Stimulated activated naive CD4-positive, alpha-beta T cell treated with Interleukin-2 at 50 U/mL for 16 hours (primary cell): ENCODE measurements around the gene TBC1D8.

Experiments used
- DNase-seq: peaks from one replicate; lab custom pipeline; 2025; lab: John Stamatoyannopoulos, UW

TBC1D8 gene

DNA sequence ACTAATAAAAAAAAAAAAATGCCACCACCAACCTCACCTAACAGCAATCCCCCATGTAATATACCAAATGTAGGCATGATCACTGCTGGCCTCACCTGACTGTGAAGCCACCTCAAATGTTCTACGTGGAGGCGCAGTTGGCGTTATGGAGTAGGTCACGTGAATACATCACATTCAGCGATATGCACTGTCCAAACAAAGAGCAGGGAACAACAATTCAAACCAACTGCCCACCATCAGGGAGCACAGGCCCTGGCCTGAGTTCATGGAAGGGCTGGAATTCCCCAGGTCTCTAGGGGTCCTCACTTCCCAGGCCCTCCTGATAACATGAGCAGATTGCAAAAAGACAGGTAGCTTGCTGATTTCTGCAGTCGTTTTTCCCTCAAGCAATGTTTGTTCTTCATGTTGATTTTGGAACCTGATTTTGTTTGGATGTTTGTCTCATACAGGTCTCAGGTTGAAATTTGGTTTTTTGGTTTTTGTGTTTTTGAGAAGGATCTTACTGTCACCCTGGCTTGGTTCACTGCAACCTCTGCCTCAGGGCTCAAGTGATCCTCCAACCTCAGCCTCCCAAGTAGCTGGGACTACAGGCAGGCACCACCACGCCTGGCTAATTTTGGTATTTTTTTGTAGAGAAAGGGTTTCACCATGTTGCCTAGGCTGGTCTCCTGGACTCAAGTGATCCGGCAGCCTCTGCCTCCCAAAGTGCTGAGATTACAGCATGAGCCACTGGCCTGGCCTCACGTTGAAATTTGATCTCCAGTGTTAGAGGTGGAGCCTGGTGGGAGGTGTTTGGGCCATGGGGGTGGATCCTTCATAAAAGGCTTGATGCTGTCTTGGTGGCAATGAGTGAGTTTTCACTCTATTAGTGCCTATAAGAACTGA, 15.5 kb downstream of the TBC1D8 start:
- DNase-seq = no peak

DNA sequence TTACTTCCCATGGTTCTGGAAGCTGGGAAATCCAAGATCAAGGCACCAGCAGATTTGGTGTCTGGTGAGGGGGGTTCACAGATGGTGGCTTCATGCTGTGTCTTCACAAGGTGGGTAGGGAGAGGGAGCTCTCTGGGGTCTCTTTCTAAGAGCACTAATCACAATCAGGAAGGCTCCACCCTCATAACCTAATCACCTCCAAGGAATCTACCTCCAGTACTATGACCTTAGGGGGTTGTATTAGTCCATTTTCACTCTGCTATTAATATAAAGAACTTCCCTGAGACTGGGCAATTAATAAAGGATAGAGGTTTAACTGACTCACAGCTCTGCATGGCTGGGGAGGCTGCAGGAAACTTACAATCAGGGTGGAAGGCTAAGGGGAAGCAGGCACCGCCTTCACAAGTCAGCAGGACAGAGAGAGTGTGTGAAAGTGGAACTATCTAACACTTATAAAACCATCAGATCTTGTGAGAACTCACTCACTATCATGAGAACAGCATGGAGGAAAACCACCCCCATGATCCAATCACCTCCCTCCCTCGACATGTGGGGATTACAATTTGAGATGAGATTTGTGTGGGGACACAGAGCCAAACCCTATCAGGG, 17.6 kb downstream of the TBC1D8 start:
- DNase-seq = no peak

GRCh38 chr2:101132202-101132601, 19.0 kb downstream of the TBC1D8 start:
- no peak for DNase-seq

- no peak for DNase-seq
These were observed 21.1 kb downstream of the TBC1D8 start for GRCh38 chr2:101130081-101130480.

GRCh38 chr2:101127319-101128056, 23.7 kb downstream of the TBC1D8 start:
- DNase-seq = no peak

- DNase-seq = no peak
These were observed 25.4 kb downstream of the TBC1D8 start for GRCh38 chr2:101125808-101126207.

DNA sequence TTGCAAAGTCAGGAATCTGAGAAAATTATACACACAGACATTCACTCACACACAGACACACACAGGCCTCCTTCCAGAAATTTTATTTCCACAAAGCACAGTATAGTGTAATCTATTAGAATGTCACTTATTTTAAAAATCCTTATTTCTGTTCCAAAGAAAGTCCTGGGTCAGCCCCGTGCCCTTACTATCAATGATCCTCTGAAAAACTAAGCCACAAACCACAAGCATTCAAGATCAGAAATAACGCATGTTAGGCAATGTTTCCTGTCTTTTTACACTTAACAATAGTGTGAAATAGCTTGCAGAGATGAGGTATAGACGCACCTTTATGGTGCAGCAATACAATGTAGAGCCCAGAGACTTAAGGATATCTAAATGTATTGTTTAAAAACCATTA, 25.8 kb downstream of the TBC1D8 start:
- no peak for DNase-seq

DNA sequence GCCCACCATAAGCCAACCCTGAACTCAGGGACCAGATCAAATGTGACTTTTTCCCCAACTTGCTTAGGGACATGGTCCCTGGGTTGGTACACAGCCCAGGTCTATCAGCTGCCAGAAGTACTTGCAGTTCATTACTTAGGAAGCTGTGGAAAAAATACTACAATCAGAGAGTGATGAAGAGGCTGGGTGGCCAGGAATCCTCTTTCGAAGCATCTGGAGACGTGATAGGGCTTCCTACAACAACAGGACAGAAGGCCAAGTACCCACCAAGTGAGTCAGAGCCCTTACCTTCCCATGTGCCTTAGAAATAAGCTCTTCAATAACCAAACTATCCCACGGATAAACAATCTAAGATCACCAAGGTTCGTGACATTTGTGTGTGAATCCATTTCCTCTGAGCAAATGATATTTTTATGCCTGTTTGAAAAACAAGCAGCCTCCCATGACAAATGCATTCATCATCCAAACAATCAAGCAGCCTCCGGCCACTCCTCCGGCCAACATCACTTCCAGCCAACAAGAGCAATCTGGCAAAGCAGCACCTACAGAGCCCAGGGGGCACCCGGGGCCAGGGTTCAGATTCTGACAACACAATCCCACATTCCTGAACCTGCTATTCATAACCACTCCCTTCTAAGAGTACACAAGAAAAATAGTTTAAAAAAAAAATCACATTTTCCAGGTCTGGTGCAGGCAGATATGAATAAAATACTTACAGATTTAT, 26.4 kb downstream of the TBC1D8 start:
- no peak for DNase-seq

GRCh38 chr2:101123795-101124471, 27.2 kb downstream of the TBC1D8 start:
- DNase-seq = no peak

GRCh38 chr2:101121174-101121573, 30.0 kb downstream of the TBC1D8 start:
- DNase-seq = no peak

- DNase-seq = no peak
These were observed 30.8 kb downstream of the TBC1D8 start for GRCh38 chr2:101120124-101120996.

DNA sequence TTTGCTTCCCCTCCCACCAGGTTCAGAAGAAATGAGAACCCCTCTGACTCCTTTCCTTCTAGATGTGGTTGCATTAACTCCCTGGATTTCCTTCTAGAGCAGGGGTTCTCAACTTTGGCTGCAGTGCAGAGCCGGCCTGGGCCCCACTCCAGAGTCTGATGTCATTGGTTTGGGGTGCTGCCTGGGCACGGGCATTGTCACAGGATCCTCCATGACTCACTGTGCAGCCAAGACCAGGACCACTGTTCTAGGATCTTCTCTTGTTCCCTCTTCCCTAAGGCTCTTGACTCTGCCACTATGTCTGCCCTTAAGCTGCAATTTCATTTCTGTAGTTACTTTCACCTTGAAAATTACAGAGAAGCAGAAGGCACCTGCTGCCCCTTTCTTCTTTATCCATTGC, 31.8 kb downstream of the TBC1D8 start:
- DNase-seq = no peak

GRCh38 chr2:101116841-101117552, 34.2 kb downstream of the TBC1D8 start:
- no peak for DNase-seq

GRCh38 chr2:101116348-101116747, 34.8 kb downstream of the TBC1D8 start:
- DNase-seq = no peak

GRCh38 chr2:101115664-101116063, 35.5 kb downstream of the TBC1D8 start:
- DNase-seq = no peak

DNA sequence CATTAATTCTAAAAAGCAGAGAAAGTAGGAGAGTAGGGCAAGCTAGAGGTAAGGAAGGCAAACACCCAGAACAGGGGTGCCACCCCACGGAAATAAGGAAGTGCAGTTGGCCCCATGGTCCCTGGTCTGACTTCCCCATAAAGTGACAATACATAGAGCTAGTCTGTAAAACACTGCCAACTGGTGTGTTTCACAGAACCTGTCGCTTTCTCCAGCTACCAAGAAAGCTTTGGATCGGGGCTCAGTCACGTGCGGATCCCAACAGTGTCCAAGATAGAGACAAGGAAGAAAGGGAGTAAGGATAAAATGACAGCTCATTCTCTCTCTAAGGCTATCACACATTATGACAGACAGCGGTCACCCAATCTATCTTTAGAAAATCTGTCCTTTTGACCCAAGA, 36.4 kb downstream of the TBC1D8 start:
- DNase-seq = no peak

- no peak for DNase-seq
These were observed 36.9 kb downstream of the TBC1D8 start for GRCh38 chr2:101114268-101114783.

GRCh38 chr2:101113441-101114267, 37.5 kb downstream of the TBC1D8 start:
- DNase-seq = no peak

DNA sequence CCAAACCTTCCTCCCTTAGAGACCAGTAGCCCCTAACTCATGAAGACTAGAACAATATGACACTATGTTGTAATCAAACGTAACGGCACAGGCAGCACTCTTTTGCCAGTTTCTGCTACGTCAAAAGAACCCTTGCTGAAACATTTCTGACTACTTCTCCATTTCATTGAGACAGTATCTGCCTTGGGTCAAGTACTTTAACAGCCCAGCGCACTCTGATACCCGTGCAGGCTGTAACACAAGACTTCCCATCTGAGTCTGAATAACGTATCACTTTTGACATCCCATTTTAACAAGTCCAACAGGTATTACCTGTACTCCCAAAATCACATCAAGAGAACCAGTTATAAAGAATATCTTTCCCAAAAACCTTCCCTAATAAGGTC, 38.4 kb downstream of the TBC1D8 start:
- no peak for DNase-seq
